Measurements from ENCODE around the gene SORCS1. TPM values are rescaled to one million over a fixed set of nuclear protein-coding genes. Genes with fewer than 3 reads are reported as not detected.

The SORCS1 gene
- total and polyA plus RNA-seq, 4 donors: 0.04 to 3.5 (median 0.05) TPM

- peaks cover 0 to 2% (median 2%) of the 10 kb centered on the region in 3 donors for H3K27me3 ChIP-seq (ENCODE audit: control insufficient read depth in 3 of 3, insufficient read depth in 3 of 3, low read length in 2 of 3)
- no peaks in the 10 kb centered on the region for H3K36me3 ChIP-seq (ENCODE audit: control insufficient read depth in 4 of 4, insufficient read depth in 4 of 4, low read length in 4 of 4)
- ATAC-seq (ENCODE audit: insufficient read depth, low FRiP score) (no peak), DNase-seq (no peak)
- no peak for TF ChIP-seq CTCF (IDR thresholded peaks at IDR 0.05; ENCODE audit: control extremely low read depth, extremely low read depth)
- WGBS, 2 donors: 81 to 88% methylated on average over 3 of the region's 3 CpGs
- H3K9ac ChIP-seq (ENCODE audit: insufficient read depth in 1 of 2, low read length in 2 of 2): no peak overlapping the region
- H3K9me3 ChIP-seq (ENCODE audit: control insufficient read depth in 4 of 4, insufficient read depth in 3 of 4, low read length in 3 of 4): peaks cover 0 to 4% (median 0%) of the 10 kb centered on the region in 4 donors
- no peak overlapping the region for H3K27ac ChIP-seq (ENCODE audit: low read depth in 1 of 2, low read length in 1 of 2)
- no peak overlapping the region for H3K4me3 ChIP-seq
- H3K4me1 ChIP-seq (ENCODE audit: control insufficient read depth in 5 of 5, insufficient read depth in 5 of 5, low read length in 5 of 5): no peaks in the 10 kb centered on the region
Measured at GRCh38 chr10:107011992-107012391, 152.5 kb downstream of the SORCS1 start.

GRCh38 chr10:107011105-107011504 lies 153.4 kb downstream of the SORCS1 start:
- no peak overlapping the region for H3K27ac ChIP-seq (ENCODE audit: low read depth in 1 of 2, low read length in 1 of 2)
- ATAC-seq (ENCODE audit: insufficient read depth, low FRiP score): no peak
- H3K27me3 ChIP-seq (ENCODE audit: control insufficient read depth in 3 of 3, insufficient read depth in 3 of 3, low read length in 2 of 3): peaks cover 0 to 2% (median 2%) of the 10 kb centered on the region in 3 donors
- peak in 2 of 3 donors; percentile 11 to 14 for DNase-seq
- no peaks in the 10 kb centered on the region for H3K36me3 ChIP-seq (ENCODE audit: control insufficient read depth in 4 of 4, insufficient read depth in 4 of 4, low read length in 4 of 4)
- no peak overlapping the region for H3K4me3 ChIP-seq
- H3K9me3 ChIP-seq (ENCODE audit: control insufficient read depth in 4 of 4, insufficient read depth in 3 of 4, low read length in 3 of 4): peaks cover 0 to 4% (median 0%) of the 10 kb centered on the region in 4 donors
- 43 to 49% methylated on average over 3 of the region's 3 CpGs for WGBS, 2 donors
- no peaks in the 10 kb centered on the region for H3K4me1 ChIP-seq (ENCODE audit: control insufficient read depth in 5 of 5, insufficient read depth in 5 of 5, low read length in 5 of 5)
- no peak for TF ChIP-seq CTCF (IDR thresholded peaks at IDR 0.05; ENCODE audit: control extremely low read depth, extremely low read depth)
- no peak overlapping the region for H3K9ac ChIP-seq (ENCODE audit: insufficient read depth in 1 of 2, low read length in 2 of 2)

GRCh38 chr10:107010531-107010930 lies 154.0 kb downstream of the SORCS1 start:
- Histone ChIP-seq H3K4me3 (no peak overlapping the region), H3K27me3 (ENCODE audit: control insufficient read depth in 3 of 3, insufficient read depth in 3 of 3, low read length in 2 of 3) (peaks cover 0 to 2% (median 2%) of the 10 kb centered on the region in 3 donors), H3K9ac (ENCODE audit: insufficient read depth in 1 of 2, low read length in 2 of 2) (no peak overlapping the region), H3K36me3 (ENCODE audit: control insufficient read depth in 4 of 4, insufficient read depth in 4 of 4, low read length in 4 of 4) (no peaks in the 10 kb centered on the region), H3K4me1 (ENCODE audit: control insufficient read depth in 5 of 5, insufficient read depth in 5 of 5, low read length in 5 of 5) (no peaks in the 10 kb centered on the region), H3K27ac (ENCODE audit: low read depth in 1 of 2, low read length in 1 of 2) (no peak overlapping the region), H3K9me3 (ENCODE audit: control insufficient read depth in 4 of 4, insufficient read depth in 3 of 4, low read length in 3 of 4) (peaks cover 0 to 4% (median 0%) of the 10 kb centered on the region in 4 donors)
- no peak for DNase-seq
- TF ChIP-seq CTCF (IDR thresholded peaks at IDR 0.05; ENCODE audit: control extremely low read depth, extremely low read depth): no peak
- WGBS, 2 donors: 92 to 94% methylated on average over 8 of the region's 8 CpGs
- no peak for ATAC-seq (ENCODE audit: insufficient read depth, low FRiP score)

- no peak for TF ChIP-seq CTCF (IDR thresholded peaks at IDR 0.05; ENCODE audit: control extremely low read depth, extremely low read depth)
- Histone ChIP-seq H3K27ac (ENCODE audit: low read depth in 1 of 2, low read length in 1 of 2) (no peak overlapping the region), H3K27me3 (ENCODE audit: control insufficient read depth in 3 of 3, insufficient read depth in 3 of 3, low read length in 2 of 3) (no peaks in the 10 kb centered on the region), H3K9me3 (ENCODE audit: control insufficient read depth in 4 of 4, insufficient read depth in 3 of 4, low read length in 3 of 4) (peaks cover 0 to 4% (median 0%) of the 10 kb centered on the region in 4 donors), H3K9ac (ENCODE audit: insufficient read depth in 1 of 2, low read length in 2 of 2) (no peak overlapping the region), H3K4me3 (no peak overlapping the region), H3K36me3 (ENCODE audit: control insufficient read depth in 4 of 4, insufficient read depth in 4 of 4, low read length in 4 of 4) (no peaks in the 10 kb centered on the region), H3K4me1 (ENCODE audit: control insufficient read depth in 5 of 5, insufficient read depth in 5 of 5, low read length in 5 of 5) (no peaks in the 10 kb centered on the region)
- 73 to 75% methylated on average over 2 of the region's 2 CpGs for WGBS, 2 donors
- no peak for DNase-seq
- no peak for ATAC-seq (ENCODE audit: insufficient read depth, low FRiP score)
Measured at GRCh38 chr10:107004362-107004761, 160.1 kb downstream of the SORCS1 start.

All from lung (tissue), 12 donors.